Esophagus squamous epithelium (tissue), 5 donors: ENCODE results near the gene SPTBN5. TPM values are rescaled to one million over a fixed set of nuclear protein-coding genes. Genes with fewer than 3 reads are reported as not detected.

Source experiments
- DNase-seq: peaks from one replicate; lab custom pipeline; 2025; lab: John Stamatoyannopoulos, UW
- H3K27ac ChIP-seq, 4 donors: fragments of 200-600 bp; sonication (generic); one replicate each; pipeline ENCODE4 v1.5.1; 2016 to 2019; ENCODE audit warnings: mild to moderate bottlenecking in 1 of 4
- H3K27me3 ChIP-seq, 4 donors: fragments of 200-600 bp; sonication (generic); 1 replicate in 3 of 4; 2 replicates in 1 of 4; pipeline versions ENCODE4 v1.5.1 to v1.6.0; 2017 to 2021; ENCODE audit warnings: antibody characterized with exemption in 1 of 4
- H3K36me3 ChIP-seq, 3 donors: fragments of 200-600 bp; sonication (generic); one replicate each; pipeline ENCODE4 v1.5.1; 2016 to 2019
- H3K4me1 ChIP-seq, 3 donors: fragments of 200-600 bp; sonication (generic); one replicate each; pipeline ENCODE4 v1.5.1; 2017 to 2019
- H3K4me3 ChIP-seq, 4 donors: fragments of 200-600 bp; sonication (generic); 1 replicate in 3 of 4; 2 replicates in 1 of 4; pipeline ENCODE4 v1.5.1; 2016 to 2019; ENCODE audit warnings: mild to moderate bottlenecking in 2 of 4, moderate library complexity in 1 of 4
- H3K9me3 ChIP-seq, 3 donors: fragments of 200-600 bp; sonication (generic); one replicate each; pipeline ENCODE4 v1.5.1; 2016 to 2019
- CTCF ChIP-seq, 6 experiments: fragments of 450-650 bp in 4 of 6; fragments of 200-600 bp in 2 of 6; sonication (generic) in 2 of 6; IDR thresholded peaks; one replicate each; pipeline ENCODE4 v1.5.1; 2016 to 2019; ENCODE audit warnings: antibody characterized with exemption in 6 of 6, mild to moderate bottlenecking in 4 of 6, moderate library complexity in 4 of 6
- POLR2A ChIP-seq, 4 donors: fragments of 450-650 bp; IDR thresholded peaks; one replicate each; pipeline ENCODE4 v1.6.1; 2017; ENCODE audit warnings: antibody characterized with exemption in 4 of 4, mild to moderate bottlenecking in 4 of 4, moderate library complexity in 3 of 4
- WGBS, 2 donors: methylation state at CpG; one replicate each; pipeline ENCODE4 v1.1.5; 2018; 5-methylcytosine and 5-hydroxymethylcytosine counted together
- intact Hi-C: fragments of 100-400 bp; cut with DNase I; formaldehyde crosslinking; loops from one replicate; pipeline ENCODE4 v1.15.0; 2022
- total RNA-seq, 4 donors: library from RNA; depleted of rRNA; stranded (reverse); fragments of >200 nt; gene quantifications; one replicate each; pipeline ENCODE4 v1.1.0, GENCODE V29; 2016
- donor health status: DM: yes; HTN: yes; CAD: no.

Gene SPTBN5
- total RNA-seq, 4 donors from 2014 or later, result 1.9 to 4.4 (median 3.4) TPM

- Histone ChIP-seq H3K4me1 (peaks cover 13 to 50% (median 25%) of the 10 kb centered on the region in 3 donors), H3K9me3 (no peaks in the 10 kb centered on the region), H3K27me3 (no peaks in the 10 kb centered on the region), H3K4me3 (no peak overlapping the region), H3K36me3 (peaks cover 15 to 57% (median 23%) of the 10 kb centered on the region in 3 donors), H3K27ac (peak overlapping the region in 2 of 4 donors; percentile 36 to 54)
- 80 to 86% methylated on average over 3 to 5 of the region's 5 CpGs for whole genome bisulfite sequencing, 2 donors
- TF ChIP-seq CTCF (IDR thresholded peaks at IDR 0.05) (peak in 1 of 6 experiments; percentile 7), POLR2A (IDR thresholded peaks at IDR 0.05) (no peak)
- intact Hi-C loops, result loop anchor here (2.0 kb wide), 1 partner anchor 36 kb away; the partner anchor contains the start of gene MAPKBP1
- no peak for DNase-seq
Measured at GRCh38 chr15:41810651-41811431, 83.0 kb downstream of the SPTBN5 start.

- DNase-seq, result no peak
- 49 to 53% methylated on average over 7 to 11 of the region's 12 CpGs for WGBS, 2 donors
- Histone ChIP-seq H3K9me3 (no peaks in the 10 kb centered on the region), H3K27me3 (no peaks in the 10 kb centered on the region), H3K4me1 (peaks cover 23 to 62% (median 37%) of the 10 kb centered on the region in 3 donors), H3K4me3 (no peak overlapping the region), H3K27ac (peak overlapping the region in 2 of 4 donors; percentile 22 to 54), H3K36me3 (peaks cover 15 to 45% (median 15%) of the 10 kb centered on the region in 3 donors)
- intact Hi-C loops, result loop anchor here (2.0 kb wide), 1 partner anchor 35 kb away; the partner anchor contains the start of gene MAPKBP1
- no peak for TF ChIP-seq POLR2A (IDR thresholded peaks at IDR 0.05)
- TF ChIP-seq CTCF (IDR thresholded peaks at IDR 0.05), result no peak
Measured at GRCh38 chr15:41809526-41810220, 84.2 kb downstream of the SPTBN5 start.

GRCh38 chr15:41809121-41809520 is 84.7 kb downstream of the SPTBN5 start:
- Histone ChIP-seq H3K4me3 (no peak overlapping the region), H3K4me1 (peaks cover 23 to 68% (median 43%) of the 10 kb centered on the region in 3 donors), H3K27me3 (no peaks in the 10 kb centered on the region), H3K36me3 (peaks cover 10 to 40% (median 15%) of the 10 kb centered on the region in 3 donors), H3K9me3 (no peaks in the 10 kb centered on the region), H3K27ac (peak overlapping the region in 1 of 4 donors; percentile 54)
- no peak for DNase-seq
- 58 to 70% methylated on average over 2 of the region's 2 CpGs for WGBS, 2 donors
- intact Hi-C loops, result no loop called here
- no peak for TF ChIP-seq POLR2A (IDR thresholded peaks at IDR 0.05)
- no peak for TF ChIP-seq CTCF (IDR thresholded peaks at IDR 0.05)

GRCh38 chr15:41806291-41807181 is 87.3 kb downstream of the SPTBN5 start:
- Histone ChIP-seq H3K9me3 (no peaks in the 10 kb centered on the region), H3K27ac (peak overlapping the region; percentile 81 to 88 (median 87)), H3K36me3 (peaks cover 0 to 16% (median 4%) of the 10 kb centered on the region in 3 donors), H3K4me1 (peaks cover 29 to 89% (median 55%) of the 10 kb centered on the region in 3 donors), H3K4me3 (no peak overlapping the region), H3K27me3 (no peaks in the 10 kb centered on the region)
- peak in 3 of 6 experiments; percentile 12 to 43 (median 41) for TF ChIP-seq CTCF (IDR thresholded peaks at IDR 0.05)
- no peak for TF ChIP-seq POLR2A (IDR thresholded peaks at IDR 0.05)
- DNase-seq, result no peak
- intact Hi-C loops, result no loop called here
- WGBS, 2 donors, result 48 to 62% methylated on average over 6 of the region's 10 CpGs
